GM21528 (cell line): ENCODE data around the gene RTRAF.

Experiments used
- ATAC-seq: cut with Tn5 transposase; IDR thresholded peaks from one replicate; pipeline ENCODE4 v1.9.1; 2021; ENCODE audit warnings: mild to moderate bottlenecking, moderate library complexity; ENCODE audit not compliant: unreplicated experiment, low FRiP score

RTRAF gene

GRCh38 chr14:52048641-52049204, 59.4 kb downstream of the RTRAF start:
- ATAC-seq: no peak

- ATAC-seq: no peak
Measured at GRCh38 chr14:52049271-52049670, 59.9 kb downstream of the RTRAF start.

GRCh38 chr14:52049721-52050588, 60.6 kb downstream of the RTRAF start:
- no peak for ATAC-seq

DNA sequence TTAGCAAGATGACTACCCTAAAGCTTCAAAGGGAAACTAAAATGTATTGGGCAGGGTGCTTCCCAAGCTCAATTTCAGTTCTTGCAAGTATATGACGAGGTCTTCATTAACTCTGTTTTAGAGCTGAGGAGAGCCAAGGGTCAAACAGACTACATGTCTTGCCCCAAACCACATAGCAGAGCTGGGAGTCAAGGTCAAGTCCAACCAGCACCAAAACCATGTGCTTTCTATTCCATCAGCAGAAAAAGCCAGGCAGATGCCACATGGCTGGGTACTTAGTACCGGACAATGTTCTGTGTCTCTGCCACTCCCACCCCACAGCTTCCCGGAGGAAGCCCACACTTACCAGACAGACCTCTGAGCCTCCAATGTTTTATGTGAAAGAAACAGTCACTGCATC, 61.9 kb downstream of the RTRAF start:
- no peak for ATAC-seq

- no peak for ATAC-seq
Measured at GRCh38 chr14:52051871-52052270, 62.5 kb downstream of the RTRAF start.

GRCh38 chr14:52052288-52052943, 63.1 kb downstream of the RTRAF start:
- ATAC-seq: no peak

GRCh38 chr14:52053044-52053443, 63.7 kb downstream of the RTRAF start:
- no peak for ATAC-seq

- no peak for ATAC-seq
Measured at GRCh38 chr14:52054678-52055077, 65.3 kb downstream of the RTRAF start.

DNA sequence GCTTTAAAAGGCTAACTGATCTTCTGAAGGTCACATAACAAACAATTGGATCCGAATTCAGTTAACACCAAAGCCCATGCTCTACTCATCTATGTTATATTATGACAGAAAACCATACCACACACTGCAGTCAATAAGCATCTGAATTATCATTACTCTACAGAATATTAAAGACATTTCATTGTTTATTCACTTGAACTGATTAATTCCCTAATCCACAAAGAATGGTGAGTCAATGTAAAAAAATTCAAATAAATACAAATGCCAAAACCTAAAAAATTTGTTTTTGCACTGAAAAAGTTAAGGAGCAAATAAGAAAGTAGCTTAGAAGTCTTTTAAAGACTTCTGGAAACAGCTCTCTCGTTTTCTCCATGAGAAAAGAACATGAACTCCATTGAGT, 65.8 kb downstream of the RTRAF start:
- no peak for ATAC-seq

- ATAC-seq: no peak
Measured at GRCh38 chr14:52058341-52058740, 69.0 kb downstream of the RTRAF start.

DNA sequence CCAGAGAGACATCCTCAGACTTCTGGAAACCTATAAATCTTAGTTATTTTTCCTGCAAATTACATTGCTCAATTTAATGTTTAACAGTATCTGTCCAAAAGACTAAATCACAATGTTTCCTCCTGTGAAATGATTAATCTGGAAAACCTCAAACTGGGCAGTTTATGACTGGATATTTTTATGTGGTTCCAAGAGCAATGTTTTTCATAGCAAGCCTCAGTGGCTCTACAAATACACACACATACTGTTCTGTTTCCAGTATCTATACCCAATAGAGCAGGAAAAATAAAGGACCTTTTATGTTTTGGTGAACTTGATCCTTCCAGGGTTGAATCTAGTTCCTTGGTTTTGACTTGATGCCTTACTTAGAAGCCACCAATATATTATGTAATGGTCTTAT, 70.3 kb downstream of the RTRAF start:
- ATAC-seq: no peak

DNA sequence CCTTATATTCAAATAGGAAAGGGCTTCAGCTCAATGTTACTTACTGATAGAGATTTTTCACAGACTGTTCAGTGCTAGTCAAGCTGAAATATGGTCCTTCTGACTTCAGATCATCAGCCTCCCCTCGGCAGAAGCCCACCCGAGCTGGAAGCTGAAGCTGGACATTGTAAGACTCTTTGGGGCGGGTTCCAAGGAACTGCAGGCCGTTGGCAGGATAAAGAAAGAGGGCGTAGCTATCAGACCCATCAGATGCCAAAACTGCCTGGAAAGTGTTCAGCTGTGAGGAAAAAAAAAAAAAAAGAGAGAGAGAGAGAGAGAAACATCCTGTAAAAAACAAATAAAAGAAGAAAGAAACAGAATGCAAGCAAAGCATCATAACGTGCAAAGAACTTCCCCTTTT, 70.7 kb downstream of the RTRAF start:
- ATAC-seq: no peak
